Stimulated activated CD8-positive, alpha-beta memory T cell treated with anti-CD3 and anti-CD28 coated beads, Interleukin-15, amount 100 ng/mL, for 1 hour (primary cell): ENCODE measurements around the gene FNTB.

Experiments
- DNase-seq: peaks from one replicate; pipeline ENCODE4 v3.0.0-alpha.2; 2020; ENCODE audit warnings: low read depth

FNTB gene

GRCh38 chr14:64952598-64953309, 33.9 kb upstream of the FNTB start:
- DNase-seq = no peak

GRCh38 chr14:64953310-64953654, 33.4 kb upstream of the FNTB start:
- no peak for DNase-seq

GRCh38 chr14:64953661-64954060, 33.0 kb upstream of the FNTB start:
- DNase-seq = no peak

GRCh38 chr14:64954491-64955240, 32.0 kb upstream of the FNTB start:
- DNase-seq = no peak

GRCh38 chr14:64955297-64955696, 31.4 kb upstream of the FNTB start:
- no peak for DNase-seq

- no peak for DNase-seq
Measured at GRCh38 chr14:64956697-64957406, 29.8 kb upstream of the FNTB start.

GRCh38 chr14:64958201-64958600, 28.5 kb upstream of the FNTB start:
- DNase-seq = no peak

- DNase-seq = no peak
Measured at GRCh38 chr14:64958743-64959142, 28.0 kb upstream of the FNTB start.

GRCh38 chr14:64960762-64961276, 25.9 kb upstream of the FNTB start:
- no peak for DNase-seq

GRCh38 chr14:64963611-64964010, 23.1 kb upstream of the FNTB start:
- DNase-seq = no peak

- no peak for DNase-seq
Measured at GRCh38 chr14:64965356-64966000, 21.2 kb upstream of the FNTB start.

- DNase-seq = no peak
Measured at GRCh38 chr14:64966976-64967375, 19.7 kb upstream of the FNTB start.

GRCh38 chr14:64968167-64968566, 18.5 kb upstream of the FNTB start:
- no peak for DNase-seq

GRCh38 chr14:64968651-64969050, 18.0 kb upstream of the FNTB start:
- no peak for DNase-seq

GRCh38 chr14:64970041-64970440, 16.7 kb upstream of the FNTB start:
- DNase-seq = no peak

GRCh38 chr14:64970776-64971477, 15.8 kb upstream of the FNTB start:
- no peak for DNase-seq

- no peak for DNase-seq
Measured at GRCh38 chr14:64971491-64971942, 15.2 kb upstream of the FNTB start.

- no peak for DNase-seq
Measured at GRCh38 chr14:64971943-64972791, 14.5 kb upstream of the FNTB start, which contains the start of gene RAB15. TSS of gene RAB15 (minus strand) at chr14:64972336. CDS start at chr14:64972076, 260 bp downstream.

- DNase-seq = no peak
Measured at GRCh38 chr14:64973026-64973442, 13.7 kb upstream of the FNTB start.

GRCh38 chr14:64973826-64974225, 12.9 kb upstream of the FNTB start:
- DNase-seq = no peak

- DNase-seq = no peak
Measured at GRCh38 chr14:64974563-64974962, 12.1 kb upstream of the FNTB start.
